Endodermal cell (in vitro differentiated cells): ENCODE results near the gene IFITM10. TPM values are rescaled to one million over a fixed set of nuclear protein-coding genes. Genes with fewer than 3 reads are reported as not detected.

Experiments used
- DNase-seq: peaks from one replicate; pipeline ENCODE4 v3.0.0-alpha.2; 2017
- H3K27ac ChIP-seq: 2 replicates; pipeline ENCODE4 v1.5.1; 2013; ENCODE audit warnings: mild to moderate bottlenecking, low read depth, low read length, moderate library complexity
- H3K27me3 ChIP-seq: 2 replicates; pipeline ENCODE4 v1.6.1; 2013; ENCODE audit warnings: mild to moderate bottlenecking, low read length, moderate library complexity; ENCODE audit not compliant: insufficient read depth, control insufficient read depth, poor library complexity, severe bottlenecking
- H3K36me3 ChIP-seq: 2 replicates; pipeline ENCODE4 v1.7.0; 2013; ENCODE audit warnings: mild to moderate bottlenecking, low read length, moderate library complexity; ENCODE audit not compliant: control insufficient read depth, insufficient read depth
- H3K4me1 ChIP-seq: one replicate; pipeline ENCODE4 v1.7.0; 2013; ENCODE audit warnings: low read length; ENCODE audit not compliant: control insufficient read depth, insufficient read depth
- H3K4me3 ChIP-seq: 2 replicates; pipeline ENCODE4 v1.5.1; 2013; ENCODE audit warnings: mild to moderate bottlenecking, low read length, moderate library complexity
- H3K9ac ChIP-seq: 2 replicates; pipeline ENCODE4 v1.6.1; 2013; ENCODE audit warnings: mild to moderate bottlenecking, low read length, moderate library complexity; ENCODE audit not compliant: poor library complexity, severe bottlenecking; ENCODE audit errors: extremely low read depth
- H3K9me3 ChIP-seq: 2 replicates; pipeline ENCODE4 v1.6.1; 2013; ENCODE audit warnings: mild to moderate bottlenecking, low read length, moderate library complexity; ENCODE audit not compliant: control insufficient read depth
- H3K27ac Mint-ChIP-seq: 2 replicates; pipeline ENCODE4 v1.8.0; 2020; ENCODE audit warnings: mixed read lengths
- H3K27me3 Mint-ChIP-seq: 2 replicates; pipeline ENCODE4 v1.8.0; 2021; ENCODE audit warnings: mild to moderate bottlenecking, mixed read lengths; ENCODE audit not compliant: insufficient read depth
- H3K36me3 Mint-ChIP-seq: 2 replicates; pipeline ENCODE4 v1.8.0; 2020; ENCODE audit warnings: low read depth, mixed read lengths
- H3K4me1 Mint-ChIP-seq: 2 replicates; pipeline ENCODE4 v1.8.0; 2020; ENCODE audit warnings: mixed read lengths
- H3K4me3 Mint-ChIP-seq: 2 replicates; pipeline ENCODE4 v1.8.0; 2020; ENCODE audit warnings: mild to moderate bottlenecking, moderate library complexity, mixed read lengths
- H3K9me3 Mint-ChIP-seq: 2 replicates; pipeline ENCODE4 v1.8.0; 2020; ENCODE audit warnings: mild to moderate bottlenecking, mixed read lengths
- WGBS, 2 experiments: methylation state at CpG; one replicate each; pipeline versions ENCODE4 v1.1.5 to v1.1.7; 2013; ENCODE audit warnings: missing lambda C conversion rate in 2 of 2, mixed read lengths in 1 of 2; ENCODE audit not compliant: insufficient coverage in 1 of 2, insufficient read length in 1 of 2; 5-methylcytosine and 5-hydroxymethylcytosine counted together
- total RNA-seq, 2 donors: library from RNA; stranded (reverse); fragmentation: NEBNext Ultra II Directional in 1 of 2; extraction: Animal tissue kit (Norgen Biotek cat#: 25700) in 1 of 2; gene quantifications; 2 replicates in 1 of 2; 3 replicates in 1 of 2; pipeline ENCODE4 v1.2.1, GENCODE V29; 2021
- TF ChIP-seq, protein P1 (sequence below): fragments of 200-600 bp; sonication (generic); conservative IDR thresholded peaks from 2 replicates; pipeline ENCODE4 v1.5.0; 2021; ENCODE audit warnings: antibody characterized with exemption, mild to moderate bottlenecking

Gene IFITM10
- total RNA-seq, 2 donors from 2014 or later = 0.75 to 1.0 TPM

DNA sequence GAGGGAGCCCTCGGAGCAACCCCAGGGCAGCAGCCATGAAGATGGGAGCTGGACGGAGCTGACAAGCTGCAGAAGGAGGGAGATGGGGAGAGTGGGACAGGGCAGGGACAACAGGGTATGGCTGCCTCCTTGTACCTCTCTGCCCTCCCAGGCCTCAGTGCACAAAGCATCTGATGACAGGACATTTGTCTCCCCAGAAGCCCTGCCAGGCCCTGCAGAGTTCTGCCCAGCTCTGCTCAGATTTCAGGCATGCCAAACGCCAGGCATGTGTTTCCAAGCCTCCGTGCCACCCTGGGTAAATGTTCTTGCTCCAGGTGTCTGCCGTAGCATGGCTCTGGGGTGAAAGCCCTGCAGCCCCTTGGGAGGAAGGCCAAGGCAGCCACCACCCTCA lies 1.1 kb upstream of the IFITM10 start:
- 82 to 91% methylated on average over 5 of the region's 5 CpGs for WGBS, 2 experiments
- H3K36me3 ChIP-seq = no peaks in the 10 kb centered on the region

DNA sequence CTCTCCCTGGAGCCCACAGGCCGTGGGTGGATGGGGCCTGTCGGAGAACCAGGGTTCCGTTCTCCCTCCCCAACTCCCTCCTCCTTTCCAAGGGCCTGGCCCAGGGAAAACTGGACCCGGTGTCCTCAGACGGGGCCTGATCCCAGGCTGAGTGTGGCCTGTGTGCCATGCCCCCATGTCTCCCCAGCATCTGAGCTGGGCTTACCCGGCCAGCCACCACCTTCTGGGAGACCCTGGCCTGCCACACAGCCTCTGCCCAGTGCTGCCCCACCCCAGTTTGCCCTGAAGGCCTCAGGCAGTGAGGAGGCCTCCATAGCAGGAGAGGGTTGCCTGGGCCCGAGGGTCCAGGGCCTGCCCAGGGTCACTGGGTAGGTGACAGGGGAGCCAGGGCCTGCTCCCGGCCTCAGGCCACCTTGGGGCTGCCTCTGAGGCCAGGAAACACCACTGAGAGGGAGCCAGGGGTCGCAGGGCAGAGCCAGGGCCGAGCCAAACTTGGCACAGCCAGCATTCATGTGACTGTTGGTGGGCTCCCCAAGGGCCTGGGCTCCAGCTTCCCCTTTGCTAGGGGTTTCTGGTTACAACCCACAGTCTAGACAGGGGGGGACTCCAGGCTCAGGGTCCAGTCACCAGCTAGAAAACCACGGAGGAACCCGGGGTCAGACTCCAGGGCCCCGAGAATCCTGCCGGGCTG lies 590 bp upstream of the IFITM10 start:
- 88 to 93% methylated on average over 3 to 14 of the region's 14 CpGs for WGBS, 2 experiments
- TF ChIP-seq, protein P1, sequence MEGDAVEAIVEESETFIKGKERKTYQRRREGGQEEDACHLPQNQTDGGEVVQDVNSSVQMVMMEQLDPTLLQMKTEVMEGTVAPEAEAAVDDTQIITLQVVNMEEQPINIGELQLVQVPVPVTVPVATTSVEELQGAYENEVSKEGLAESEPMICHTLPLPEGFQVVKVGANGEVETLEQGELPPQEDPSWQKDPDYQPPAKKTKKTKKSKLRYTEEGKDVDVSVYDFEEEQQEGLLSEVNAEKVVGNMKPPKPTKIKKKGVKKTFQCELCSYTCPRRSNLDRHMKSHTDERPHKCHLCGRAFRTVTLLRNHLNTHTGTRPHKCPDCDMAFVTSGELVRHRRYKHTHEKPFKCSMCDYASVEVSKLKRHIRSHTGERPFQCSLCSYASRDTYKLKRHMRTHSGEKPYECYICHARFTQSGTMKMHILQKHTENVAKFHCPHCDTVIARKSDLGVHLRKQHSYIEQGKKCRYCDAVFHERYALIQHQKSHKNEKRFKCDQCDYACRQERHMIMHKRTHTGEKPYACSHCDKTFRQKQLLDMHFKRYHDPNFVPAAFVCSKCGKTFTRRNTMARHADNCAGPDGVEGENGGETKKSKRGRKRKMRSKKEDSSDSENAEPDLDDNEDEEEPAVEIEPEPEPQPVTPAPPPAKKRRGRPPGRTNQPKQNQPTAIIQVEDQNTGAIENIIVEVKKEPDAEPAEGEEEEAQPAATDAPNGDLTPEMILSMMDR = no peak
- Histone ChIP-seq H3K27ac (no peak overlapping the region), H3K36me3 (no peaks in the 10 kb centered on the region), H3K9ac (no peak overlapping the region), H3K27me3 (peaks cover 42% of the 10 kb centered on the region), H3K4me1 (no peaks in the 10 kb centered on the region), H3K4me3 (no peak overlapping the region), H3K9me3 (no peaks in the 10 kb centered on the region)
- no peaks in the 10 kb centered on the region for H3K9me3 Mint-ChIP-seq
- H3K27me3 Mint-ChIP-seq = peaks cover 43% of the 10 kb centered on the region
- no peak overlapping the region for H3K4me3 Mint-ChIP-seq
- no peak for DNase-seq
- H3K36me3 Mint-ChIP-seq = peaks cover 4% of the 10 kb centered on the region
- H3K27ac Mint-ChIP-seq = no peak overlapping the region
- H3K4me1 Mint-ChIP-seq = peaks cover 6% of the 10 kb centered on the region

More for the DNA sequence above, 1.1 kb upstream of the IFITM10 start:
- peaks cover 39% of the 10 kb centered on the region for H3K27me3 Mint-ChIP-seq
- TF ChIP-seq, protein P1 = no peak
- H3K36me3 Mint-ChIP-seq = peaks cover 4% of the 10 kb centered on the region
- H3K4me1 ChIP-seq = no peaks in the 10 kb centered on the region
- H3K27ac Mint-ChIP-seq = no peak overlapping the region
- no peak overlapping the region for H3K4me3 Mint-ChIP-seq
- DNase-seq = no peak
- H3K27me3 ChIP-seq = peaks cover 42% of the 10 kb centered on the region
- peaks cover 6% of the 10 kb centered on the region for H3K4me1 Mint-ChIP-seq
- no peaks in the 10 kb centered on the region for H3K9me3 ChIP-seq
- no peak overlapping the region for H3K4me3 ChIP-seq
- no peak overlapping the region for H3K27ac ChIP-seq
- H3K9ac ChIP-seq = no peak overlapping the region
- no peaks in the 10 kb centered on the region for H3K9me3 Mint-ChIP-seq

DNA sequence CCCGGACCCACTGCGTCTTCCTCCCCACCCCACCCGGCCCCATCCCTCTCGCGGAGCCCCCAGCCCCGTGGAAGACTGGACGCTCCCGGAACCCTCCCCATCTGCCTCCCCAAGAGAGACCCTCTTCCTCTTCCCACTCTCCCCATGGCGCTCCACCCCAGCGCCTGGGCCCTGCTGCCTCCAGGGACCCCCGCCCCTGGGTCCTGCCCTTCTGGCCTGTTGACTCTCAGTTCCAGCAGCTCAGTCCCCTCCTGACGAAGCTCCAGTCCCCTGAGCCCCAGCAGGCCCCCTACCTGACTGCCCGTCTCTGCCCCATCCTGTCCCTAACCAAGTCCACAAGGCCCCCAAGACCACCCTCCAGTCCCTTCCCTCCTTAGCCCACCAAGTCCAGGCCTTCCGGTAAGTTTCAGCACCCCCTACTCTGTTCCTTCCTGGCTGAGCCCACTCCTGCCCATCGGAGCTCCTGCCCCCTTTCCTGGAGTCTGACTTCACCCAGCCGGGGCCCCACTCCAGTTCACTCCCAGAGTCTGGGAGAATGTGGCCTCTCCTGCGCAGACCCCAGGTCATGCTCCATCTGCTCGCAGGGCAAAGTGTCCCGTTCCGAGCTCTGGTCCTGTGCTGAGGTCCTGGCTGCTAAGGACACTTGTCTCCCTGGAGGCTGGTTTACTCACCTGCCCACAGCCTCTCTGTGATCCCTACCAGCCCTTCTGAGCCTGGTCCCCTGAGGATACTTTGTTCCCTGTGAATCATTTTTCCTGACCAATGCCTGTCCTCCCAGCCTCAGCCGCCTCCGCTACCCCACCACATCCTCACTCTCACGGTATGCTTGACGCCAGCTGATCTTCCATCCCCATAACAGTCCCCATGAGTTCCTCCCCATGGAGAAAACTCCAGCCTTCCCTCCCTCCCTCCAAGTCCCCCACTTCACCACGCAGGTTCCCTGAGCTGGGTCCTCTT lies 722 bp downstream of the IFITM10 start:
- H3K27me3 ChIP-seq = peaks cover 42% of the 10 kb centered on the region
- Mint-ChIP-seq H3K27me3 (peaks cover 53% of the 10 kb centered on the region), H3K27ac (no peak overlapping the region), H3K4me1 (peaks cover 6% of the 10 kb centered on the region), H3K9me3 (no peaks in the 10 kb centered on the region), H3K36me3 (peaks cover 2% of the 10 kb centered on the region), H3K4me3 (peak overlapping the region; percentile 45)
- H3K4me1 ChIP-seq = no peaks in the 10 kb centered on the region
- DNase-seq = no peak
- no peaks in the 10 kb centered on the region for H3K9me3 ChIP-seq
- H3K27ac ChIP-seq = no peak overlapping the region
- no peak overlapping the region for H3K4me3 ChIP-seq
- TF ChIP-seq, protein P1 = no peak
- WGBS, 2 experiments = 46 to 53% methylated on average over 19 to 25 of the region's 25 CpGs
- H3K9ac ChIP-seq = no peak overlapping the region
- H3K36me3 ChIP-seq = no peaks in the 10 kb centered on the region
